Measurements from ENCODE around the gene LHX6.

LHX6 gene

DNA sequence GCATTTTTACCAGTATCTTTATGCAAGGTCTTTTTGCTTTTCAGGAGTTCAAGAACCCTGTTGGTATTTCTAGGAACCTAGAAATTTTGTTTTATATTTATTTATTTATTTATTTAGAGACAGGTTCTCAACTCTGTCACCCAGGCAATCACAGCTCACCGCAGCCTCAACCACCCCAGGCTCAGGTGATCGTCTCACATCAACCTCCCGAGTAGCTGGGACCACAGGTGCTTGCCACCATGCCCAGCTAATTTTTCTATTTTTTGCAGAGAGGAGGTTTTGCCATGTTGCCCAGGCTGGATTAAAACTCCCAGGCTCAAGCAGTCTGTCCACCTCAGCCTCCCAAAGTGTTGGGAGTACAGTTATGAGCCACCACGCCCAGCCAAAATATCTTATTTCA lies 32.9 kb downstream of the LHX6 start:
- TF ChIP-seq POLR2AphosphoS5 (IDR thresholded peaks at IDR 0.05; ENCODE audit: low read depth): no peak
- TF ChIP-seq GABPA (IDR thresholded peaks at IDR 0.05; ENCODE audit: low read depth): no peak
- no peak for TF ChIP-seq REST (IDR thresholded peaks at IDR 0.05; ENCODE audit: insufficient replicate concordance, low read depth)
- no peak for TF ChIP-seq CTCF (IDR thresholded peaks at IDR 0.05; ENCODE audit: insufficient read depth, low read length)
- no peak for TF ChIP-seq SPI1 (IDR thresholded peaks at IDR 0.05; ENCODE audit: borderline replicate concordance, low read depth)
- no peak for DNase-seq (ENCODE audit: low read depth in 1 of 2, low spot score in 1 of 2)
- Histone ChIP-seq H3K27ac (replicated peaks) (no peak overlapping the region), H3K27me3 (ENCODE audit: insufficient read depth, poor library complexity, severe bottlenecking) (no peaks in the 10 kb centered on the region), H3K4me3 (replicated peaks; ENCODE audit: insufficient read depth, low read length) (no peak overlapping the region)

GRCh38 chr9:122193651-122194050 lies 35.1 kb downstream of the LHX6 start:
- Histone ChIP-seq H3K27me3 (ENCODE audit: insufficient read depth, poor library complexity, severe bottlenecking) (no peaks in the 10 kb centered on the region), H3K4me3 (replicated peaks; ENCODE audit: insufficient read depth, low read length) (no peak overlapping the region), H3K27ac (replicated peaks) (no peak overlapping the region)
- TF ChIP-seq GABPA (IDR thresholded peaks at IDR 0.05; ENCODE audit: low read depth) (no peak), POLR2AphosphoS5 (IDR thresholded peaks at IDR 0.05; ENCODE audit: low read depth) (no peak), CTCF (IDR thresholded peaks at IDR 0.05; ENCODE audit: insufficient read depth, low read length) (no peak), REST (IDR thresholded peaks at IDR 0.05; ENCODE audit: insufficient replicate concordance, low read depth) (no peak), SPI1 (IDR thresholded peaks at IDR 0.05; ENCODE audit: borderline replicate concordance, low read depth) (no peak)
- no peak for DNase-seq (ENCODE audit: low read depth in 1 of 2, low spot score in 1 of 2)

DNA sequence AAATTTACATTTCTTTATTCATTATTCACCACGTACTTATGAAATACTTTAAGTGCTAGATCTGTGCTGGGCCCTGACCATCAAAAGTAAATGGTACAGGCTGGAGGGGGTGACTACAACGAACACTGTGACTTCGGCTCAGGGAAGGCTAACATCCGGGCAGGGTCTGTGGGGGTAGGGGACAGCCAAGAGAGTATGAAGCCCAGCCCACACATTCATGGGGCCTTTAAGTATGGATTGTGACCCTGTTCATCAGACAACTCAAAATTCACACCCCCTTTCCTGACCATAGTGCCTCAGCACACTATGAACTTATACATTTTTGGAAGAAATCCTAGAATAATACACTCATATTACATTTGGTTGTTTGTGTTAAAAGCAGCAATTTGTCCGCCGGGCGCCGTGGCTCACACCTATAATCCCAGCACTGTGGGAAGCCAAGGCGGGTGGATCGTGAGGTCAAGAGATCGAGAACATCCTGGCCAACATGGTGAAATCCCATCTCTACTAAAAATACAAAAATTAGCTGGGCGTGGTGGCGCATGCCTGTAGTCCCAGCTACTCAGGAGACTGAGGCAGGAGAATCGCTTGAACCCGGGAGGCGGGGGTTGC lies 35.7 kb downstream of the LHX6 start:
- Histone ChIP-seq H3K27ac (replicated peaks) (no peak overlapping the region), H3K27me3 (ENCODE audit: insufficient read depth, poor library complexity, severe bottlenecking) (no peaks in the 10 kb centered on the region), H3K4me3 (replicated peaks; ENCODE audit: insufficient read depth, low read length) (no peak overlapping the region)
- TF ChIP-seq CTCF (IDR thresholded peaks at IDR 0.05; ENCODE audit: insufficient read depth, low read length) (no peak), GABPA (IDR thresholded peaks at IDR 0.05; ENCODE audit: low read depth) (no peak), POLR2AphosphoS5 (IDR thresholded peaks at IDR 0.05; ENCODE audit: low read depth) (no peak), REST (IDR thresholded peaks at IDR 0.05; ENCODE audit: insufficient replicate concordance, low read depth) (no peak), SPI1 (IDR thresholded peaks at IDR 0.05; ENCODE audit: borderline replicate concordance, low read depth) (no peak)
- DNase-seq (ENCODE audit: low read depth in 1 of 2, low spot score in 1 of 2): no peak
